ENCODE data around the gene CABP4.

CABP4 gene

GRCh38 chr11:67455054-67455453 is at the start of gene CABP4:
CABP4 (plus strand) TSS chr11:67455354; CDS start chr11:67455424, 70 bp downstream.
- no peak for DNase-seq

- no peak for DNase-seq
These were observed 49.3 kb upstream of the CABP4 start for GRCh38 chr11:67405688-67406339.

GRCh38 chr11:67406420-67406968 is 48.7 kb upstream of the CABP4 start:
- DNase-seq = no peak

GRCh38 chr11:67406969-67407687 is 48.0 kb upstream of the CABP4 start:
- DNase-seq = no peak

GRCh38 chr11:67407688-67408163 is 47.4 kb upstream of the CABP4 start:
- DNase-seq = no peak

- DNase-seq = no peak
These were observed 46.5 kb upstream of the CABP4 start for GRCh38 chr11:67408437-67409200.

GRCh38 chr11:67409261-67409666 is 45.9 kb upstream of the CABP4 start:
- DNase-seq = no peak

GRCh38 chr11:67409781-67410368 is 45.3 kb upstream of the CABP4 start:
- no peak for DNase-seq

GRCh38 chr11:67410369-67410831 is 44.8 kb upstream of the CABP4 start:
- no peak for DNase-seq

GRCh38 chr11:67410984-67411784 is 44.0 kb upstream of the CABP4 start:
- no peak for DNase-seq

- no peak for DNase-seq
These were observed 43.4 kb upstream of the CABP4 start for GRCh38 chr11:67411785-67412152.

- no peak for DNase-seq
These were observed 42.5 kb upstream of the CABP4 start for GRCh38 chr11:67412495-67413179.

GRCh38 chr11:67413266-67413849 is 41.8 kb upstream of the CABP4 start:
- no peak for DNase-seq

- no peak for DNase-seq
These were observed 39.5 kb upstream of the CABP4 start, which contains the start of gene CARNS1 for GRCh38 chr11:67415501-67416304. CARNS1 (plus strand) TSS chr11:67415678; CDS start chr11:67416200, 522 bp downstream.

GRCh38 chr11:67416416-67417335 is 38.5 kb upstream of the CABP4 start:
- peak; percentile 74 to 75 for DNase-seq

- no peak for DNase-seq
These were observed 37.7 kb upstream of the CABP4 start for GRCh38 chr11:67417425-67417824.

GRCh38 chr11:67418476-67419281 is 36.5 kb upstream of the CABP4 start:
- no peak for DNase-seq

Measured in activated CD4-positive, alpha-beta T cell treated with anti-CD3 and anti-CD28 coated beads, Interleukin-2, amount 50 U/mL, for 4 hours (primary cell).